NT2/D1 (cell line): ENCODE measurements around the gene TNS1.

ENCODE experiments used
- DNase-seq: peaks from one replicate; pipeline ENCODE4 v3.0.0-alpha.2; 2011; ENCODE audit warnings: low read depth, low spot score
- H3K27me3 ChIP-seq: 2 replicates; pipeline ENCODE4 v1.6.0; 2011; ENCODE audit warnings: mild to moderate bottlenecking; ENCODE audit not compliant: insufficient read length, insufficient read depth
- H3K36me3 ChIP-seq: 2 replicates; pipeline ENCODE4 v1.6.1; 2011; ENCODE audit warnings: mild to moderate bottlenecking, low read length, mixed read lengths; ENCODE audit not compliant: insufficient read depth, insufficient read length
- H3K4me1 ChIP-seq: 2 replicates; pipeline ENCODE4 v1.5.1; 2011; ENCODE audit not compliant: insufficient read depth, insufficient read length
- H3K4me3 ChIP-seq: 2 replicates; pipeline ENCODE4 v1.5.1; 2011; ENCODE audit warnings: low read depth; ENCODE audit not compliant: insufficient read length
- H3K9ac ChIP-seq: 2 replicates; pipeline ENCODE4 v1.6.0; 2011; ENCODE audit warnings: low read depth; ENCODE audit not compliant: insufficient read length
- H3K9me3 ChIP-seq: 2 replicates; pipeline ENCODE4 v1.5.1; 2011; ENCODE audit warnings: mild to moderate bottlenecking, low read length; ENCODE audit not compliant: insufficient read depth
- SUZ12 ChIP-seq: IDR thresholded peaks from 2 replicates; pipeline ENCODE4 v1.6.1; 2011; ENCODE audit not compliant: insufficient read length, insufficient read depth; ENCODE audit errors: extremely low read depth
- YY1 ChIP-seq: IDR thresholded peaks from 2 replicates; pipeline ENCODE4 v1.6.1; 2011; ENCODE audit not compliant: insufficient read length, insufficient read depth
- ZNF274 ChIP-seq: IDR thresholded peaks from 2 replicates; pipeline ENCODE4 v1.6.1; 2011; ENCODE audit warnings: mild to moderate bottlenecking, low read depth, low read length

The TNS1 gene

GRCh38 chr2:217937446-217937845 is 65.3 kb downstream of the TNS1 start:
- Histone ChIP-seq H3K36me3 (peaks cover 4% of the 10 kb centered on the region), H3K4me3 (no peak overlapping the region), H3K27me3 (no peaks in the 10 kb centered on the region), H3K9ac (no peak overlapping the region), H3K4me1 (peaks cover 10% of the 10 kb centered on the region), H3K9me3 (no peaks in the 10 kb centered on the region)
- TF ChIP-seq YY1 (no peak), ZNF274 (no peak), SUZ12 (no peak)
- DNase-seq: no peak

GRCh38 chr2:217936952-217937351 is 65.8 kb downstream of the TNS1 start:
- Histone ChIP-seq H3K9me3 (no peaks in the 10 kb centered on the region), H3K36me3 (peaks cover 2% of the 10 kb centered on the region), H3K9ac (no peak overlapping the region), H3K4me1 (peaks cover 10% of the 10 kb centered on the region), H3K27me3 (no peaks in the 10 kb centered on the region), H3K4me3 (no peak overlapping the region)
- TF ChIP-seq YY1: no peak
- TF ChIP-seq ZNF274: no peak
- no peak for TF ChIP-seq SUZ12
- DNase-seq: no peak

DNA sequence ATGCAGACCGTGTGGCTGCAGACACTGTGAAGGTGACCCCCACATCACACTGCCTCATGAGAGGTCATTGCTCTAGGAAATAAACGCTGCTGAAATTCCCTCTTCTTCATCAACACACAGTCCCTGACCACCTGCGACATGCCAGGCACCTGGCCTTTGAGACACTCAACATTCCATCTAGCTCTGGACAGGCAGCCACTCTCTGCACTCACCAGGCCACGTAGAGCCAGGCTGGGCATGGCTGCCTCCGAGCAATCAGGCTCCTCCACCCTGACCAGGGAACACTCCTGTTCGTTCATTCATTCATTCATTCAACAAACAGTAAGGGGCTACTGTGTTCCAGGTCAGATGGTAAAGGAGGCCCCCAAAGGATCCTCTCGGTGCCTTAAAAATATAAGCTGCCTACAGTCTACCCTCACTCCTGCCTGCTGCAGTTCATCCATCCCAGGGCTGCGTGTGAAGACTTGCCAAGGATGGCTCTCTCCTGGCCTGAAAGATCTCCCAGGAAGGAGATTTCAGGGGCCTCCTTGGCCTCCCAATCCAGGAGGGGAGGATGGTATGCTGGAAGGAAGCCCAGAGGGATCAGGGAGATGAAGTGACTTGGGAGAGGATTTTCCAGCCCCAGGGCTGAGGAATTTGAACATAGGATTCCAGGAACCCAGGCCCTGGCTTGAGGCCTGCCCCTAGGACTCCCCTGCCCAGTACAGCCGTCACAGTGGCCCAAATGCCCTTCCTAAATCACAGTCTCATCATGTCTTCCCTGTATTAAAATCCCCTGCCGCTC is 66.7 kb downstream of the TNS1 start:
- H3K4me3 ChIP-seq: no peak overlapping the region
- H3K9ac ChIP-seq: peak overlapping the region; percentile 4
- DNase-seq: no peak
- no peaks in the 10 kb centered on the region for H3K9me3 ChIP-seq
- TF ChIP-seq ZNF274: no peak
- no peak for TF ChIP-seq YY1
- no peak for TF ChIP-seq SUZ12
- H3K4me1 ChIP-seq: peaks cover 10% of the 10 kb centered on the region
- no peaks in the 10 kb centered on the region for H3K27me3 ChIP-seq
- H3K36me3 ChIP-seq: no peaks in the 10 kb centered on the region

- peaks cover 16% of the 10 kb centered on the region for H3K4me1 ChIP-seq
- no peak for DNase-seq
- no peaks in the 10 kb centered on the region for H3K36me3 ChIP-seq
- TF ChIP-seq ZNF274: no peak
- no peak for TF ChIP-seq SUZ12
- no peak overlapping the region for H3K4me3 ChIP-seq
- no peak overlapping the region for H3K9ac ChIP-seq
- no peaks in the 10 kb centered on the region for H3K27me3 ChIP-seq
- no peaks in the 10 kb centered on the region for H3K9me3 ChIP-seq
Measured at GRCh38 chr2:217935235-217935879, 67.4 kb downstream of the TNS1 start.

DNA sequence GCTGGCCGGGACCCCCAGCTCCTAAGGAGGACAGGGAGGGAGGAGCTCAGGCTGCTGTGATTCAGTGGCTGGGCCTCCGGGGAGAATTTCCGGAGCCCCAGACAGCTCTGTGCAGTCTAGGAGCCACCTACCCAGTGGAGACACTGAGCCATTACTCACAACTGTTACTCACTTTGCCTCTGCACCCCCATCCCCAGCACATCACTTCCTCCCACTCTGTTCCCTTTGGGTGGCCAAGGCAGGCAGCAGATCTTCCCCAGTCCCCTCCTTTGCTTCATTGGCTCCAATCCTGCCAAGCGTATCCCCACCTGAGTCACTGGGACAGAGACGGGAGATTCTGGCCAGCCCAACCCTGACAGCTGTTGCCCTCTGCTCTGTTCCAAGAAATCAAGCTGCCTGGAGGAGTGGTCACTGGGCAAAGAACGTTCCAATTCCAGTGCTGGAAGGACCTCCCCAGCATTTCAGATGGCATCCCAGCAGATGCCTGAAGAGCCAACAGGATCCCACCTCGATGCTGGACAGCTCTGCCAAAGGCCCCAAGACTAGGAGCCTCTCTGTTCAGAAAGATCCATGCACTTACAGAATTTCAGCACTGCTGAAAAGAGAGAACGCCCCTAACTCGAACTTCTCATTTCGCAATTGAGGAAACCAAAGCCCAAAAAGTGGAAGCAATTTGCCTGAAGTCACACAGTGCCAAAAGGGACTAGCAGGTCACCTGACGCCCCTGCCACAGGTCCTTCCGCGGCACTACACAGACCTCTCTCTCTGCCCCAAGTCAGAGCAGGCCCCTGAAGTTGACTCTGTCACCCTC is 68.3 kb downstream of the TNS1 start:
- no peak overlapping the region for H3K4me3 ChIP-seq
- peak overlapping the region; percentile 23 for H3K9ac ChIP-seq
- H3K4me1 ChIP-seq: peaks cover 17% of the 10 kb centered on the region
- H3K9me3 ChIP-seq: no peaks in the 10 kb centered on the region
- no peaks in the 10 kb centered on the region for H3K36me3 ChIP-seq
- no peak for TF ChIP-seq YY1
- no peak for TF ChIP-seq SUZ12
- TF ChIP-seq ZNF274: no peak
- DNase-seq: no peak
- no peaks in the 10 kb centered on the region for H3K27me3 ChIP-seq

GRCh38 chr2:217933617-217933993 is 69.2 kb downstream of the TNS1 start:
- Histone ChIP-seq H3K36me3 (no peaks in the 10 kb centered on the region), H3K9ac (no peak overlapping the region), H3K27me3 (no peaks in the 10 kb centered on the region), H3K9me3 (no peaks in the 10 kb centered on the region), H3K4me1 (peaks cover 23% of the 10 kb centered on the region), H3K4me3 (no peak overlapping the region)
- no peak for TF ChIP-seq YY1
- no peak for TF ChIP-seq ZNF274
- no peak for TF ChIP-seq SUZ12
- no peak for DNase-seq

DNA sequence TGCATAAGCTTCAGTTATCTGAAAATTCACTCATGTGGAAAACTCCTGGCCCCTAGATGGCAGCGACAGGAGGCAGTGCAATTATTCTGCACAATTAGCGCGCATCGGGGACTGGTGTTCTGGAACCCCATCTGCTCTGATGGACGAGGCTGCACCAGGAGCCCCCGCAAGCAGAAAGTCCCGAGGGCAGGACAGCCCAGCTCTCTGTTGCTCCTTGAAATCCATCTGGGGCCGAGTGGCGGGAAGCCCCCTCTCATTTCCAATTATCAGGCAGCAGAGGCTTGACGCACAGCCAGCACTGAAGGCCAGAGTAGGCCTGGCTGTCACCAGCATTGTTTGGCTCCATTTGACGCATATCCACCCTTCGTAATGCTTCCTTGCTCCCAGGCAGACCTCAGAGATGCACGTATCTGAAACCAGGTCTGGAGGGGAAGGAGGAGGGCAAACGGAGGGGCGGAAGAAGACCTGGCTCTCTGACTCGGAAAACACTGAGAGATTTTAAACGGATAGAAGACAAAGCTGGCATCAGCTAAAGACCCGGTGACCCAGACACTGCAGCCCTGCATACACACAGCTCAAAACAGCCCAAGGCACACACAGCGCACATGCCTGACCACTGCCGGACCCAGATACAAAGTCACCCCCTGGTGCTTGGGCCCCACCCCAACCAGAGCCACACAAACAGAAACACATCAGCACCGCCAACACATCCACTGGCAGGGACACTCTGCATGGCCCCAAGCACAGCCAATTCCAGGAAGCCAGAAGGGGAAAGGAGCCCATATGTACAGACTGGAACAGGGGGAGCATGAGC is 69.8 kb downstream of the TNS1 start:
- TF ChIP-seq YY1 (no peak), SUZ12 (no peak)
- Histone ChIP-seq H3K36me3 (no peaks in the 10 kb centered on the region), H3K9ac (no peak overlapping the region), H3K4me1 (peaks cover 28% of the 10 kb centered on the region), H3K27me3 (no peaks in the 10 kb centered on the region), H3K9me3 (no peaks in the 10 kb centered on the region), H3K4me3 (no peak overlapping the region)
- DNase-seq: no peak
